GM18873 (cell line): ENCODE data around the gene CRYBG1.
"Not testable (repeated sequence)": the region's sequence is repeated elsewhere in the genome, so short reads cannot be mapped to it uniquely, and the experiment has no call there.

Experiments used
- ATAC-seq: cut with Tn5 transposase; IDR thresholded peaks from one replicate; pipeline ENCODE4 v1.9.1; 2021; ENCODE audit warnings: mild to moderate bottlenecking, moderate library complexity, moderate number of reproducible peaks; ENCODE audit not compliant: unreplicated experiment, low FRiP score

CRYBG1 gene

GRCh38 chr6:106490974-106491373 is 130.5 kb downstream of the CRYBG1 start:
- ATAC-seq: no peak

GRCh38 chr6:106495014-106495413 is 134.5 kb downstream of the CRYBG1 start:
- no peak for ATAC-seq

GRCh38 chr6:106496823-106497222 is 136.3 kb downstream of the CRYBG1 start:
- no peak for ATAC-seq

- ATAC-seq: no peak
Observed at GRCh38 chr6:106501960-106502371, 141.4 kb downstream of the CRYBG1 start.

- ATAC-seq: no peak
Observed at GRCh38 chr6:106502559-106502958, 142.0 kb downstream of the CRYBG1 start.

- no peak for ATAC-seq
Observed at GRCh38 chr6:106508277-106508676, 147.8 kb downstream of the CRYBG1 start.

- ATAC-seq: no peak
Observed at GRCh38 chr6:106508834-106509233, 148.3 kb downstream of the CRYBG1 start.

- ATAC-seq: no peak
Observed at GRCh38 chr6:106509420-106510089, 149.0 kb downstream of the CRYBG1 start.

GRCh38 chr6:106510090-106510970 is 149.8 kb downstream of the CRYBG1 start:
- ATAC-seq: no peak

- no peak for ATAC-seq
Observed at GRCh38 chr6:106511288-106512047, 151.0 kb downstream of the CRYBG1 start.

- peak; percentile 52 for ATAC-seq
Observed at GRCh38 chr6:106512048-106512967, 151.8 kb downstream of the CRYBG1 start.

GRCh38 chr6:106512968-106513574 is 152.6 kb downstream of the CRYBG1 start:
- ATAC-seq: no peak

- no peak for ATAC-seq
Observed at GRCh38 chr6:106513808-106514582, 153.5 kb downstream of the CRYBG1 start.

- ATAC-seq: no peak
Observed at GRCh38 chr6:106514583-106514885, 154.0 kb downstream of the CRYBG1 start.

- ATAC-seq: not testable (repeated sequence)
Observed at GRCh38 chr6:106515582-106515981, 155.1 kb downstream of the CRYBG1 start.

- ATAC-seq: no peak
Observed at GRCh38 chr6:106516616-106517015, 156.1 kb downstream of the CRYBG1 start.

- no peak for ATAC-seq
Observed at GRCh38 chr6:106517706-106518105, 157.2 kb downstream of the CRYBG1 start.

GRCh38 chr6:106518748-106519147 is 158.2 kb downstream of the CRYBG1 start:
- ATAC-seq: no peak
